Endothelial cell of umbilical vein (primary cell): ENCODE data around the gene DENND1A. TPM values are rescaled to one million over a fixed set of nuclear protein-coding genes. Genes with fewer than 3 reads are reported as not detected.

Source experiments
- BruUV-seq: library from RNA; stranded (reverse); fragments of 400-500 nt; replicated peaks from 2 replicates; lab custom pipeline; 2021; lab: Mats Ljungman, UMichigan
- CTCF ChIA-PET: fragments of 300-600, 350-600 bp; sonication (Branson Sonifier 250); formaldehyde crosslinking; loops from one replicate; lab custom pipeline; 2021; ENCODE audit warnings: antibody characterized with exemption, inconsistent platforms; lab: Charles Lee
- POLR2A ChIA-PET: fragments of 300-600, 350-600 bp; sonication (Branson Sonifier 250); formaldehyde crosslinking; loops from one replicate; lab custom pipeline; 2021; ENCODE audit warnings: antibody characterized with exemption, inconsistent platforms; lab: Charles Lee
- DNase-seq: peaks from one replicate; pipeline ENCODE4 v3.0.0-alpha.2; 2011; ENCODE audit warnings: low read depth, low spot score
- FAIRE-seq: peaks from 2 replicates; lab custom pipeline; 2011; peaks lifted over from hg19 to GRCh38; lab: Jason Lieb, UNC
- H2AFZ ChIP-seq: 2 replicates; pipeline ENCODE4 v1.6.0; 2012; ENCODE audit warnings: low read depth, low read length, control low read depth, inconsistent platforms
- H3K27ac ChIP-seq: 2 replicates; pipeline ENCODE4 v1.5.1; 2011; ENCODE audit warnings: low read depth, mild to moderate bottlenecking, control low read depth, low read length, moderate library complexity; ENCODE audit not compliant: insufficient read depth
- H3K27me3 ChIP-seq, 2 experiments: 2 replicates each; pipeline versions ENCODE4 v1.6.0 to v1.6.1; 2011; ENCODE audit warnings: low read length in 2 of 2, mixed read lengths in 1 of 2; ENCODE audit not compliant: control insufficient read depth in 2 of 2, insufficient read depth in 2 of 2
- H3K36me3 ChIP-seq, 2 experiments: 2 replicates in 1 of 2; 3 replicates in 1 of 2; pipeline ENCODE4 v1.5.1; 2011; ENCODE audit warnings: low read length in 2 of 2, mild to moderate bottlenecking in 1 of 2, moderate library complexity in 1 of 2; ENCODE audit not compliant: control insufficient read depth in 2 of 2, insufficient read depth in 2 of 2; ENCODE audit errors: extremely low read depth in 1 of 2
- H3K4me1 ChIP-seq: 3 replicates; pipeline ENCODE4 v1.5.1; 2011; ENCODE audit warnings: mild to moderate bottlenecking, low read length; ENCODE audit not compliant: control insufficient read depth, insufficient read depth; ENCODE audit errors: extremely low read depth
- H3K4me2 ChIP-seq: 2 replicates; pipeline ENCODE4 v1.6.1; 2011; ENCODE audit warnings: low read length, control low read depth, mixed read lengths; ENCODE audit not compliant: insufficient read depth
- H3K4me3 ChIP-seq, 3 experiments: fragments of 200-600 bp in 1 of 3; sonication (generic), shearing (Covaris generic) in 1 of 3; replicated peaks in 1 of 3; 2 replicates each; pipeline ENCODE4 v1.5.1; 2011 to 2016; ENCODE audit warnings: control low read depth in 3 of 3, low read length in 3 of 3, mild to moderate bottlenecking in 2 of 3, inconsistent platforms in 1 of 3, low read depth in 1 of 3, moderate library complexity in 1 of 3; ENCODE audit not compliant: insufficient read depth in 1 of 3
- H3K79me2 ChIP-seq: 2 replicates; pipeline ENCODE4 v1.6.0; 2012; ENCODE audit warnings: low read length, inconsistent platforms; ENCODE audit not compliant: control insufficient read depth, insufficient read depth
- H3K9ac ChIP-seq: replicated peaks from 2 replicates; pipeline ENCODE3; 2011; ENCODE audit warnings: low read length, control low read depth; ENCODE audit not compliant: insufficient read depth; ENCODE audit errors: extremely low read depth
- H3K9me1 ChIP-seq: replicated peaks from 3 replicates; pipeline ENCODE4 v1.6.0; 2011; ENCODE audit warnings: mild to moderate bottlenecking, low read length; ENCODE audit not compliant: control insufficient read depth, insufficient read depth; ENCODE audit errors: extremely low read depth
- H3K9me3 ChIP-seq: replicated peaks from 2 replicates; pipeline ENCODE4 v1.5.1; 2012; ENCODE audit warnings: low read length, inconsistent platforms; ENCODE audit not compliant: control insufficient read depth, insufficient read depth
- H4K20me1 ChIP-seq: replicated peaks from 2 replicates; pipeline ENCODE3; 2011; ENCODE audit warnings: mild to moderate bottlenecking, low read length; ENCODE audit not compliant: control insufficient read depth, insufficient read depth; ENCODE audit errors: extremely low read depth
- CTCF ChIP-seq, 2 donors: IDR thresholded peaks; 1 replicate in 1 of 2; 2 replicates in 1 of 2; pipeline ENCODE4 v1.5.1; 2011; ENCODE audit warnings: low read length in 2 of 2, mild to moderate bottlenecking in 2 of 2, moderate library complexity in 2 of 2, control low read depth in 1 of 2, inconsistent platforms in 1 of 2, low read depth in 1 of 2; ENCODE audit not compliant: insufficient read depth in 1 of 2; ENCODE audit errors: extremely low read depth in 1 of 2
- EZH2 ChIP-seq: IDR thresholded peaks from 2 replicates; pipeline ENCODE4 v1.6.1; 2012; ENCODE audit warnings: borderline replicate concordance, low read depth, mild to moderate bottlenecking, moderate library complexity, low read length, inconsistent platforms; ENCODE audit not compliant: severe bottlenecking
- FOS ChIP-seq: IDR thresholded peaks from 2 replicates; pipeline ENCODE4 v1.6.1; 2011; ENCODE audit warnings: mild to moderate bottlenecking, low read length, moderate library complexity, borderline replicate concordance; ENCODE audit not compliant: insufficient read depth
- GATA2 ChIP-seq: IDR thresholded peaks from 2 replicates; pipeline ENCODE4 v1.7.0; 2011; ENCODE audit warnings: low read depth, mild to moderate bottlenecking, moderate library complexity, mixed read lengths, low read length; ENCODE audit not compliant: insufficient read length, insufficient read depth
- JUN ChIP-seq: IDR thresholded peaks from 2 replicates; pipeline ENCODE4 v1.6.1; 2011; ENCODE audit warnings: borderline replicate concordance, low read depth; ENCODE audit not compliant: insufficient read length, insufficient read depth
- MYC ChIP-seq: IDR thresholded peaks from one replicate; pipeline ENCODE4 v1.6.1; 2011; ENCODE audit warnings: mild to moderate bottlenecking, low read depth, low read length
- POLR2A ChIP-seq: IDR thresholded peaks from 2 replicates; pipeline ENCODE4 v1.6.1; 2012; ENCODE audit warnings: low read depth, mild to moderate bottlenecking, control low read depth, low read length
- POLR2AphosphoS5 ChIP-seq: IDR thresholded peaks from 2 replicates; pipeline ENCODE4 v1.6.1; 2012; ENCODE audit warnings: low read depth, mild to moderate bottlenecking, control low read depth, low read length, moderate library complexity; ENCODE audit not compliant: insufficient read depth
- dilution Hi-C: fragments of 300-500 bp; cut with MboI; formaldehyde crosslinking; loops from one replicate; pipeline ENCODE4 v1.15.0; 2019; ENCODE audit warnings: low sequenced_read_pairs; ENCODE audit not compliant: extremely low pct_ligation_motif_present
- intact Hi-C: fragments of 100-400 bp; cut with micrococcal nuclease; formaldehyde crosslinking; loops from one replicate; pipeline ENCODE4 v1.10.0; 2022
- polyA plus RNA-seq, 4 experiments: library from polyadenylated mRNA; depleted of rRNA in 3 of 4; stranded (reverse) in 3 of 4; unstranded in 1 of 4; fragments of >200 nt; gene quantifications; 2 replicates each; pipeline versions ENCODE4 v1.2.1 to v1.2.3, GENCODE V29; 2011 to 2012; ENCODE audit warnings: missing spikeins in 1 of 4
- total RNA-seq: library from RNA; stranded (reverse); gene quantifications from 2 replicates; pipeline ENCODE4 v1.2.3, GENCODE V29; 2021
- TF ChIP-seq, protein P1 (sequence below): IDR thresholded peaks from 2 replicates; pipeline ENCODE4 v1.6.1; 2011; ENCODE audit not compliant: insufficient read depth, insufficient read length

DENND1A gene
- total and polyA plus RNA-seq, 2 donors (not counting 3 experiments of a cell fraction or from before 2014, with no cell fraction given) = 18.5 to 24.5 TPM

DNA sequence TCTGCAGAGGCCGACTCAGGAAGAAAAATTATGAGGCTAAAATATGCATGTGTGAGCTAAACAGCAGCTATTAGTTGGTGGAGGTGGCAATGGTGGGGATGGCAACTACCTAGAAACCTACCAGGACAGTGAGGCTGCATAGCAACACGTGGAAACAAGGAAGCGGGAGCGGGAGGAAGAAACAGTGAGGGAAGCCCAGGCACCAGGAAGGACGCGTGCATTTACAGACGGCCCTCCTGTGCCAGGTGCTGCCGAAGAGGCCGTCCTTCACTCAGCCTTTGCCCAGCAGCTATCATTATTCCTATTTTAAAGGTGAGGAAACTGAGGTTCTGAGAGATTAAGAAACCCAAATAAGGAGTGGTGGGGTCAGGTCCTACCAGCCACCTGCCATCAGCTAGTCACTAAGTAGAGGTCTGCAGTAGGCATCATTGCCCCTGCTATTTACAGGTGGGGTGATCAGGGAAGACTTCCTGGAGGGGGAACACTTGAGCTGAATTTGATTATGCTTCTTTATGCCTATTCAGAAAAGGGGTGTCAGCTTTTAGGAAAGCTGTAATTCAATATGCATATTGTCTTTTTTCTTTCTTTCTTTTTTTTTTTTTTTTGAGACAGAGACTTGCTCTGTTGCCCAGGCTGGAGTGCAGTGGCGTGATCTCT is 448.6 kb downstream of the DENND1A start:
- Histone ChIP-seq H3K27me3 (no peaks in the 10 kb centered on the region), H3K4me2 (no peak overlapping the region), H4K20me1 (no peaks in the 10 kb centered on the region), H3K9me3 (no peaks in the 10 kb centered on the region), H3K27ac (no peak overlapping the region), H3K4me3 (no peak overlapping the region), H3K36me3 (no peaks in the 10 kb centered on the region), H3K79me2 (no peaks in the 10 kb centered on the region), H3K9ac (no peak overlapping the region), H2AFZ (no peak overlapping the region), H3K9me1 (no peaks in the 10 kb centered on the region), H3K4me1 (no peaks in the 10 kb centered on the region)
- TF ChIP-seq MYC (no peak), CTCF (IDR thresholded peaks at IDR 0.05; ENCODE audit: extremely low read depth in 1 of 2, insufficient read depth in 1 of 2, low read depth in 1 of 2, low read length in 2 of 2) (no peak), POLR2A (no peak), FOS (no peak), JUN (no peak), EZH2 (no peak), POLR2AphosphoS5 (no peak), GATA2 (no peak)
- TF ChIP-seq, protein P1, sequence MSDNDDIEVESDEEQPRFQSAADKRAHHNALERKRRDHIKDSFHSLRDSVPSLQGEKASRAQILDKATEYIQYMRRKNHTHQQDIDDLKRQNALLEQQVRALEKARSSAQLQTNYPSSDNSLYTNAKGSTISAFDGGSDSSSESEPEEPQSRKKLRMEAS = no peak
- FAIRE-seq = no peak
- CTCF ChIA-PET = no interaction called here
- POLR2A ChIA-PET = no interaction called here
- DNase-seq = no peak
- BruUV-seq = no TSS peak
- intact Hi-C loops (no loop called here), dilution Hi-C loops (no loop called here)
